ENCODE results near the gene OGG1. TPM values are rescaled to one million over a fixed set of nuclear protein-coding genes. Genes with fewer than 3 reads are reported as not detected.

Gene OGG1
- total RNA-seq (2011; cell fraction: chromatin; rRNA removed; ENCODE audit: low replicate concordance): 74.9 and 150 TPM in 2 replicates
- 93.6 and 122 TPM in 2 replicates for total RNA-seq (2011; cell fraction: nucleolus; rRNA removed)
- total RNA-seq (2011; cell fraction: nucleoplasm; rRNA removed): 99.4 and 140 TPM in 2 replicates
- total RNA-seq (2014; rRNA removed): 27.6 and 39.3 TPM in 2 replicates
- 14.6 and 18.2 TPM in 2 replicates for total RNA-seq (2014; rRNA removed; fragmentation: Illumina TruSeq; extraction: Trizol)
- total RNA-seq (2015; rRNA removed; fragmentation: Illumina TruSeq; extraction: Trizol): 26.4 and 27.5 TPM in 2 replicates
- 23.6 and 25.7 TPM in 2 replicates for total RNA-seq (2021)
- 26.6 and 31.0 TPM in 2 replicates for polyA plus RNA-seq (2011; rRNA removed)
- polyA plus RNA-seq (2011; cell fraction: cytosol; rRNA removed): 27.6 and 51.7 TPM in 2 replicates
- polyA plus RNA-seq (2011; cell fraction: nucleus; rRNA removed): 41.4 and 56.0 TPM in 2 replicates
- 23.4 and 31.1 TPM in 2 replicates for polyA plus RNA-seq (2012)
- 32.3 and 33.0 TPM in 2 replicates for polyA plus RNA-seq (2014; fragmentation: Illumina TruSeq; extraction: Trizol)
- polyA plus RNA-seq (2014; fragmentation: Nextera tagmentation; extraction: Ambion mirVana): 10 to 100 TPM in 1 of 2 experiments, 1 to 10 TPM in 1; 6.6 to 12.0 TPM
- 24.4 and 26.5 TPM in 2 replicates for polyA plus RNA-seq (2014; rRNA removed)
- 38.9 and 47.9 TPM in 2 replicates for polyA minus RNA-seq (2011; rRNA and poly(A)+ RNA removed)
- 16.7 and 29.9 TPM in 2 replicates for polyA minus RNA-seq (2011; cell fraction: cytosol; rRNA and poly(A)+ RNA removed)
- 52.4 and 57.1 TPM in 2 replicates for polyA minus RNA-seq (2011; cell fraction: nucleus; rRNA and poly(A)+ RNA removed)
- percentile 73 among the genes with signal in this experiment for Bru-seq, nascent RNA
- BruChase-seq, experiment 1, labeled RNA remaining after a 2-hour chase: percentile 60 among the genes with signal in this experiment
- percentile 59 among the genes with signal in this experiment for BruChase-seq, experiment 2, labeled RNA remaining after a 6-hour chase
- long read RNA-seq, experiment 1, full-length matches to known transcripts: 26 of 44 reads
- long read RNA-seq, experiment 1, partial matches to known transcripts: 5 of 44 reads
- long read RNA-seq, experiment 1, other reads (novel, unspliced or antisense): 13 of 44 reads
- long read RNA-seq, experiment 2, full-length matches to known transcripts: 29 of 38 reads
- long read RNA-seq, experiment 2, partial matches to known transcripts: 0 of 38 reads
- long read RNA-seq, experiment 2, other reads (novel, unspliced or antisense): 9 of 38 reads
- long read RNA-seq, experiment 3, transcript OGG1-204 (6 exons, 1,815 nt): major isoform, 7 of 23 reads
- long read RNA-seq, experiment 3, partial matches to known transcripts: 0 of 23 reads
- long read RNA-seq, experiment 3, other reads (novel, unspliced or antisense): 5 of 23 reads

DNA sequence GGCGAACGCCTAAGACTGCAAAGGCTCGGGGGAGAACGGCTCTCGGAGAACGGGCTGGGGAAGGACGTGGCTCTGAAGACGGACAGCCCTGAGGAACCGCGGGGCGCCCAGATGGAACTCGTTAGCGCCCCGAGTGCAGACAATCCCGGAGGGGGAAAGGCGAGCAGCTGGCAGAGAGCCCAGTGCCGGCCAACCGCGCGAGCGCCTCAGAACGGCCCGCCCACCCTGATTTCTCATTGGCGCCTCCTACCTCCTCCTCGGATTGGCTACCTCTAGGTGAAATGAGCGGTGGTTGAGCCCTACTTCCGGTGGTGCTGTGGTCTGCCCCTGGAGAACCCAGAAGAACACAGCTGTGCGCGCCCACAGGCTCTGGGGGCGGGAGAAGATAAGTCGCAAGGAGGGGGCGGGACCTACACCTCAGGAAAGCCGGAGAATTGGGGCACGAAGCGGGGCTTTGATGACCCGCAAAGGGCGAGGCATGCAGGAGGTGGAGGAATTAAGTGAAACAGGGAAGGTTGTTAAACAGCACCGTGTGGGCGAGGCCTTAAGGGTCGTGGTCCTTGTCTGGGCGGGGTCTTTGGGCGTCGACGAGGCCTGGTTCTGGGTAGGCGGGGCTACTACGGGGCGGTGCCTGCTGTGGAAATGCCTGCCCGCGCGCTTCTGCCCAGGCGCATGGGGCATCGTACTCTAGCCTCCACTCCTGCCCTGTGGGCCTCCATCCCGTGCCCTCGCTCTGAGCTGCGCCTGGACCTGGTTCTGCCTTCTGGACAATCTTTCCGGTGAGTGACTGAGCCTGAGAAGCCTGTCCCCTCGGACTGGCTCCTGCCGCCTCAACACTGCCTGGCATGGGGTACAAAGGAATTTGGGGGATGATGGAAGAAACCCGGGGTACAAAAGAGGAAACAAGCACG, at the start of gene OGG1:
Gene OGG1, plus strand, starts transcription at position 308 of the 911 bp plus-strand sequence. Its CDS starts 335 bp downstream, at position 643.
- intact Hi-C loops (cut with micrococcal nuclease) (loop anchor here (1.0 kb wide), 2 partner anchors 19 to 42 kb away; partner anchors contain the start of genes BRPF1 and TADA3), in situ Hi-C loops (cut with MboI) (no loop called here)
- Histone ChIP-seq H3K27ac (ENCODE audit: extremely low read depth, low read depth, low read length) (peak within 1 kb of the TSS; percentile 82), H3K79me2 (ENCODE audit: control insufficient read depth, insufficient read depth, low read length) (peaks cover 16% of the 10 kb centered on the region), H3K36me3 (ENCODE audit: control insufficient read depth, insufficient read depth, low read length) (peaks cover 70% of the 10 kb centered on the region), H3K4me1 (replicated peaks in 1 of 2; ENCODE audit: control insufficient read depth in 2 of 2, insufficient read depth in 2 of 2, low read length in 2 of 2) (peaks cover 12 to 31% of the 10 kb centered on the region in 2 experiments; a peak in 4 of 5 replicates), H3K4me2 (ENCODE audit: insufficient read depth, low read length) (peak within 1 kb of the TSS; percentile 95), H3K27me3 (ENCODE audit: control insufficient read depth in 2 of 2, insufficient read depth in 2 of 2, low read length in 2 of 2) (no peaks in the 10 kb centered on the region), H2AFZ (ENCODE audit: low read depth, low read length) (peak within 1 kb of the TSS; percentile 95), H4K20me1 (replicated peaks; ENCODE audit: control insufficient read depth, insufficient read depth, low read length) (no peaks in the 10 kb centered on the region), H3K9me3 (replicated peaks; ENCODE audit: control insufficient read depth, insufficient read depth, low read depth, low read length) (no peaks in the 10 kb centered on the region), H3K9me1 (ENCODE audit: control insufficient read depth, insufficient read depth, low read length) (no peaks in the 10 kb centered on the region), H3K9ac (ENCODE audit: insufficient read depth in 1 of 2, low read depth in 2 of 2, low read length in 2 of 2) (peak within 1 kb of the TSS; percentile 78 to 94), H3K4me3 (peak within 1 kb of the TSS; percentile 69)
- FAIRE-seq (peak; percentile 97), ATAC-seq (peak; percentile 98), DNase-seq (ENCODE audit: extremely low read depth in 1 of 4, low spot score in 3 of 4) (peak; percentile 99 to 100 (median 99))
- BruUV-seq (replicated peaks): TSS peak; percentile 52
- POLR2A ChIA-PET: interaction anchor here (0.5 to 5.4 kb wide), 19 partner anchors 9 to 571 kb away, joined by 3 to 58 read pairs (median 4); partner anchors contain the start of genes ARPC4, BRPF1, EMC3 and MTMR14
- under 1% methylated on average over 57 of the region's 60 CpGs for WGBS (ENCODE audit: insufficient coverage, low coverage, missing lambda C conversion rate)
- CTCF ChIA-PET (ENCODE audit: low intra/inter-chr PET ratio): interaction anchor here (0.7 kb wide), 1 partner anchor 35 kb away, joined by 3 read pairs; no protein-coding TSS in a partner anchor
- TF ChIP-seq NUFIP1 (IDR thresholded peaks at IDR 0.05; ENCODE audit: partially characterized antibody) (no peak), CCNT2 (IDR thresholded peaks at IDR 0.05; ENCODE audit: borderline replicate concordance, extremely low read depth, insufficient read length, low read depth, low read length) (peak; percentile 58), SUPT5H (IDR thresholded peaks at IDR 0.05) (peak; percentile 82), ETS1 (conservative IDR thresholded peaks at IDR 0.05; ENCODE audit: control insufficient read depth, low read depth, low read length) (peak; percentile 62), BCL6 (CRISPR knock-in tag; IDR thresholded peaks at IDR 0.05) (no peak), XRCC3 (IDR thresholded peaks at IDR 0.05) (no peak), JUND (IDR thresholded peaks at IDR 0.05; ENCODE audit: borderline replicate concordance, low read depth, low read length) (peak; percentile 75), JUND (tag; IDR thresholded peaks at IDR 0.05; ENCODE audit: borderline replicate concordance, low read depth, low read length) (no peak; the same call in 2 of the 3 replicates), HDAC3 (IDR thresholded peaks at IDR 0.05; ENCODE audit: borderline replicate concordance, partially characterized antibody) (no peak), SPI1 (IDR thresholded peaks at IDR 0.05; ENCODE audit: borderline replicate concordance, low read depth, low read length) (0 out of 2 replicates have a peak, but pooled peaks have one; percentile 1)
